WI38 (cell line): ENCODE results near the gene SCAND1.
"Not testable (repeated sequence)": the region's sequence is repeated elsewhere in the genome, so short reads cannot be mapped to it uniquely, and the experiment has no call there.

Experiments used
- H3K4me3 ChIP-seq: 2 replicates; pipeline ENCODE4 v1.5.1; 2011; ENCODE audit warnings: low read depth, mild to moderate bottlenecking, control low read depth, low read length
- CTCF ChIP-seq: IDR thresholded peaks from 2 replicates; pipeline ENCODE4 v1.5.1; 2012; ENCODE audit warnings: low read depth, mild to moderate bottlenecking, control low read depth, low read length

SCAND1 gene

GRCh38 chr20:35954200-35954906, at the start of gene SCAND1:
TSS of gene SCAND1 (minus strand) at chr20:35954502. CDS start at chr20:35954284, 218 bp downstream.
- H3K4me3 ChIP-seq = peak within 1 kb of the TSS; percentile 93
- peak; percentile 90 for TF ChIP-seq CTCF

GRCh38 chr20:36004045-36004444, 49.7 kb upstream of the SCAND1 start:
- TF ChIP-seq CTCF = no peak
- no peak overlapping the region for H3K4me3 ChIP-seq

- H3K4me3 ChIP-seq = no peak overlapping the region
- no peak for TF ChIP-seq CTCF
These were observed 48.6 kb upstream of the SCAND1 start for GRCh38 chr20:36002855-36003254.

GRCh38 chr20:36001331-36001730, 47.0 kb upstream of the SCAND1 start:
- not testable (repeated sequence) for H3K4me3 ChIP-seq

GRCh38 chr20:35996492-35996891, 42.2 kb upstream of the SCAND1 start:
- not testable (repeated sequence) for H3K4me3 ChIP-seq

GRCh38 chr20:35994994-35995453, 40.7 kb upstream of the SCAND1 start:
- H3K4me3 ChIP-seq = no peak overlapping the region
- TF ChIP-seq CTCF = peak; percentile 98

- no peak overlapping the region for H3K4me3 ChIP-seq
- TF ChIP-seq CTCF = peak; percentile 79
These were observed 38.5 kb upstream of the SCAND1 start for GRCh38 chr20:35992713-35993335.

- TF ChIP-seq CTCF = peak; percentile 60
- H3K4me3 ChIP-seq = no peak overlapping the region
These were observed 37.0 kb upstream of the SCAND1 start for GRCh38 chr20:35991142-35991771.
